Measurements from ENCODE around the gene ARHGAP26.

- TF ChIP-seq POLR2AphosphoS5 (IDR thresholded peaks at IDR 0.05; ENCODE audit: low read depth, low read length) (no peak), TAF1 (IDR thresholded peaks at IDR 0.05; ENCODE audit: borderline replicate concordance, insufficient read depth, low read length) (no peak), REST (IDR thresholded peaks at IDR 0.05; ENCODE audit: insufficient read depth in 1 of 2, low read depth in 2 of 2, low read length in 2 of 2) (no peak)
Measured at GRCh38 chr5:142904416-142904815, 134.2 kb downstream of the ARHGAP26 start.

All from PFSK-1 (cell line).